ENCODE results near the gene SGMS1.

DNA sequence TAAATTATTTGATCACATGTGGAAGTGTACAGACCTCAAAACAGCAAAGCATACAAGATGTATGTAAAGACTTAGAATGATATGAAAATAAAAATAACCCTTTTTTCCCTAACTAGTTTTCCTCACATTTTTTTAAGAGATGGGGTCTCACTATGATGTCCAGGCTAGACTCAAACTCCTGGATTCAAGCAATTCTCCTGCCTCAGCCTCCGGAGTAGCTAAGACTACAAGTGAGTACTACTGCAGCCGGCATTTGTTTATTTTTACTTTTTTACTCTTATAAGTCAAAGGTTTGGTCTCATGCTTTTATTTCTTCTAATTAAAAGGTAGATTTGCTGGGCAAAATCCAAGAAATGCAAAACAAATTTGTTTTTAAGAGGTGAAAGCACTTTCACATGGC lies 248.0 kb downstream of the SGMS1 start:
- TF ChIP-seq, protein P1, sequence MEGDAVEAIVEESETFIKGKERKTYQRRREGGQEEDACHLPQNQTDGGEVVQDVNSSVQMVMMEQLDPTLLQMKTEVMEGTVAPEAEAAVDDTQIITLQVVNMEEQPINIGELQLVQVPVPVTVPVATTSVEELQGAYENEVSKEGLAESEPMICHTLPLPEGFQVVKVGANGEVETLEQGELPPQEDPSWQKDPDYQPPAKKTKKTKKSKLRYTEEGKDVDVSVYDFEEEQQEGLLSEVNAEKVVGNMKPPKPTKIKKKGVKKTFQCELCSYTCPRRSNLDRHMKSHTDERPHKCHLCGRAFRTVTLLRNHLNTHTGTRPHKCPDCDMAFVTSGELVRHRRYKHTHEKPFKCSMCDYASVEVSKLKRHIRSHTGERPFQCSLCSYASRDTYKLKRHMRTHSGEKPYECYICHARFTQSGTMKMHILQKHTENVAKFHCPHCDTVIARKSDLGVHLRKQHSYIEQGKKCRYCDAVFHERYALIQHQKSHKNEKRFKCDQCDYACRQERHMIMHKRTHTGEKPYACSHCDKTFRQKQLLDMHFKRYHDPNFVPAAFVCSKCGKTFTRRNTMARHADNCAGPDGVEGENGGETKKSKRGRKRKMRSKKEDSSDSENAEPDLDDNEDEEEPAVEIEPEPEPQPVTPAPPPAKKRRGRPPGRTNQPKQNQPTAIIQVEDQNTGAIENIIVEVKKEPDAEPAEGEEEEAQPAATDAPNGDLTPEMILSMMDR (IDR thresholded peaks at IDR 0.05): no peak
- TF ChIP-seq EZH2 (IDR thresholded peaks at IDR 0.05; ENCODE audit: borderline replicate concordance, insufficient read depth, low read depth, low read length, poor library complexity, severe bottlenecking): no peak
